Measurements from ENCODE around the gene PSMD7. TPM values are rescaled to one million over a fixed set of nuclear protein-coding genes. Genes with fewer than 3 reads are reported as not detected.
"Not testable (repeated sequence)": the region's sequence is repeated elsewhere in the genome, so short reads cannot be mapped to it uniquely, and the experiment has no call there.

The PSMD7 gene
- total RNA-seq, 1 donor from 2014 or later: 64.3 TPM

- no peak for DNase-seq (ENCODE audit: low spot score)
Observed at GRCh38 chr16:74297145-74297665, 591 bp downstream of the PSMD7 start.

GRCh38 chr16:74298104-74298503 lies 1.5 kb downstream of the PSMD7 start:
- DNase-seq (ENCODE audit: low spot score): no peak

- DNase-seq (ENCODE audit: low spot score): no peak
Observed at GRCh38 chr16:74302341-74302740, 5.7 kb downstream of the PSMD7 start.

- DNase-seq (ENCODE audit: low spot score): no peak
Observed at GRCh38 chr16:74304164-74304834, 7.7 kb downstream of the PSMD7 start.

- DNase-seq (ENCODE audit: low spot score): no peak
Observed at GRCh38 chr16:74304835-74305176, 8.2 kb downstream of the PSMD7 start.

GRCh38 chr16:74305281-74305680 lies 8.7 kb downstream of the PSMD7 start:
- DNase-seq (ENCODE audit: low spot score): no peak

GRCh38 chr16:74305978-74306784 lies 9.6 kb downstream of the PSMD7 start:
- DNase-seq (ENCODE audit: low spot score): no peak

- no peak for DNase-seq (ENCODE audit: low spot score)
Observed at GRCh38 chr16:74307383-74307782, 10.8 kb downstream of the PSMD7 start.

- no peak for DNase-seq (ENCODE audit: low spot score)
Observed at GRCh38 chr16:74309789-74310781, 13.5 kb downstream of the PSMD7 start.

GRCh38 chr16:74315059-74315458 lies 18.4 kb downstream of the PSMD7 start:
- DNase-seq (ENCODE audit: low spot score): no peak

GRCh38 chr16:74320707-74321106 lies 24.1 kb downstream of the PSMD7 start:
- no peak for DNase-seq (ENCODE audit: low spot score)

GRCh38 chr16:74321356-74321755 lies 24.7 kb downstream of the PSMD7 start:
- DNase-seq (ENCODE audit: low spot score): no peak

- no peak for DNase-seq (ENCODE audit: low spot score)
Observed at GRCh38 chr16:74322301-74322710, 25.7 kb downstream of the PSMD7 start.

GRCh38 chr16:74324777-74325176 lies 28.2 kb downstream of the PSMD7 start:
- not testable (repeated sequence) for DNase-seq (ENCODE audit: low spot score)

GRCh38 chr16:74325641-74326040 lies 29.0 kb downstream of the PSMD7 start:
- DNase-seq (ENCODE audit: low spot score): no peak

- not testable (repeated sequence) for DNase-seq (ENCODE audit: low spot score)
Observed at GRCh38 chr16:74328346-74328745, 31.7 kb downstream of the PSMD7 start.

- not testable (repeated sequence) for DNase-seq (ENCODE audit: low spot score)
Observed at GRCh38 chr16:74332469-74332868, 35.9 kb downstream of the PSMD7 start.

GRCh38 chr16:74337506-74337905 lies 40.9 kb downstream of the PSMD7 start:
- DNase-seq (ENCODE audit: low spot score): not testable (repeated sequence)

- DNase-seq (ENCODE audit: low spot score): not testable (repeated sequence)
Observed at GRCh38 chr16:74339226-74339625, 42.6 kb downstream of the PSMD7 start.

GRCh38 chr16:74353038-74353437 lies 56.4 kb downstream of the PSMD7 start:
- not testable (repeated sequence) for DNase-seq (ENCODE audit: low spot score)

Data from mucosa of gallbladder (tissue), 1 donor.